BLaER1 (cell line): ENCODE results near the gene ADAMTS2.

ENCODE experiments used
- H3K27ac ChIP-seq: shearing (Covaris generic); formaldehyde crosslinking; 2 replicates; pipeline ENCODE4 v1.8.1; 2022
- H3K27me3 ChIP-seq: shearing (Covaris generic); formaldehyde crosslinking; 2 replicates; pipeline ENCODE4 v1.8.1; 2022
- H3K36me3 ChIP-seq: shearing (Covaris generic); formaldehyde crosslinking; 2 replicates; pipeline ENCODE4 v1.8.1; 2022
- H3K4me1 ChIP-seq: shearing (Covaris generic); formaldehyde crosslinking; 2 replicates; pipeline ENCODE4 v1.8.1; 2022
- H3K4me2 ChIP-seq: shearing (Covaris generic); formaldehyde crosslinking; 2 replicates; pipeline ENCODE4 v1.8.1; 2022
- H3K4me3 ChIP-seq: shearing (Covaris generic); formaldehyde crosslinking; 2 replicates; pipeline ENCODE4 v1.8.1; 2022
- H3K9ac ChIP-seq: shearing (Covaris generic); formaldehyde crosslinking; 2 replicates; pipeline ENCODE4 v1.8.1; 2022
- H3K9me3 ChIP-seq: shearing (Covaris generic); formaldehyde crosslinking; 2 replicates; pipeline ENCODE4 v1.8.1; 2022
- H4K20me1 ChIP-seq: shearing (Covaris generic); formaldehyde crosslinking; 2 replicates; pipeline ENCODE4 v1.8.1; 2022
- Cebpa-rat ChIP-seq: shearing (Covaris generic); IDR thresholded peaks from 2 replicates; pipeline ENCODE4 v1.8.1; 2022

Gene ADAMTS2

DNA sequence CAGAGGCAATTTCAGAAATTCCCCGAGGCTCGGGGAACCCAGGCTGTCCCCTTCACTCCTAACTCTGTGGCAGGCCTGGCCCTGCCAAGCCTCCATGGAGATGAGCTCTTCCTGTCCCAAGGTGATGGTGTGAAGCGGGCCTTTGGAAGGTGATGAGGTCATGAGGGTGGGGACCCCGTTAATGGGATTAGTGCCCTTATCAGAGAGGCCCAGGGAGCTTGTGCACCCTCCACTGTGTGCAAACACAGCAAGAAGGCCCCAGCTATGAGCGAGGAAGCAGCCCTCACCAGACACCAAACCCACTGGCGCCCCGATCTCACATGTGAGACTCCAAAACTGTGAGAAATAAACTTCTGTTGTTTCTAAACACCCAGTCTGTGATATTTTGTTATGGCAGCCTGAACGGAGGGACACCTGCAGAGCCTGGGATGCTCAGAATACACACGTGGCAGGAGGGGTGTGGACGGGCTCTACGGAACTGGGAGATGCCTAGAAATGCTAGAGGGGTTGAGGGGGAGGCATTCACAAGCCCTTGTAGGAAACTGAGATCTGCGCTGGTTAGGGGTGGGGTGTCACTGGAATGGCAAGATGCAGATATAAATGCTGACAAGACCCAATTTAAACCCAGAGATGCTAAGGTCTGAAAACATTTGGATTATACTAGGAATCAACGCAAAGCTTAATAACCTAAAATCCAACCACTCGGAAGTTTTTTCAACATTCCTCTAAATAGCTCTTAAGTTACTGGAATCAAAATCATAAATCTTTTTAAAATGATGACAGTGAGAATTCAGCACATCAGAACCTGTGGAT is 46.9 kb downstream of the ADAMTS2 start:
- TF ChIP-seq Cebpa-rat: no peak
- Histone ChIP-seq H3K4me1 (peaks cover 18% of the 10 kb centered on the region), H3K9ac (no peak overlapping the region), H3K9me3 (0 out of 2 replicates have a peak, but pooled peaks cover 1% of the 10 kb centered on the region), H3K27me3 (no peaks in the 10 kb centered on the region), H3K36me3 (no peaks in the 10 kb centered on the region), H3K27ac (no peak overlapping the region), H3K4me2 (no peak overlapping the region), H4K20me1 (no peaks in the 10 kb centered on the region), H3K4me3 (no peak overlapping the region)

DNA sequence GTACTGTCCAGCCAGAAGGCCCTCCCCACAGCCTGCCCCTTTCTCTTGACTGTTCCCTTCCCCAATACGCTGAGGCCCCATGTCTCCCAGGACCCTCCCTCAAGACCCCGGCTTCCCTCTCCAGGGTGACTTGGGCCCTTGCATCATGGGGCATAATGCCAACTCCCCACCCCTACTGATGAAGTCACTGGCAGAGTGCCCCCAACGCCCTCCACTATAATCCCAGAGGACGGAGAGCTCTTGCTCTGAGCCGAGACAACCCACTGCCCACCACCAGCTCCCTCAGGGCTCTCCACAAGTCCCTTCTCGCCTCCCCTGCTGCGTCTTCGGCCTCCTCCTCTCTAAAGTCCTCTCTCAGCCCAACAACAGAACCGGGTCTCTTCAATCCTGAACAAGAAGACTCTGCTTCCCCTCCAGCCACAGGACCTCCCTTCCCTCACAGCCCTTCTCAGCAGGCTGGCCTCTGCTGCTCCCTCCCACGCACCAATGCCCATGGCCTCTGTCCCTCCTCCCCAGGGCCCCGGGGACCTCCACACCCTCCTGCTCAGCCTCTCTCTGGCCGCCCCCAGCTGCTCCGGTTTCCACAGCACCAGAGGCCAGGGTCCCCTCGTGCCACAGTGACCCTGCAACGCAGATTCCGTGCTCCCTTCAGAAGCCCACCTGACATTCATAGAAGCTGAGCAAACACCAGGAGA is 47.6 kb downstream of the ADAMTS2 start:
- Histone ChIP-seq H3K4me3 (no peak overlapping the region), H4K20me1 (no peaks in the 10 kb centered on the region), H3K27me3 (no peaks in the 10 kb centered on the region), H3K4me2 (no peak overlapping the region), H3K27ac (no peak overlapping the region), H3K9ac (no peak overlapping the region), H3K4me1 (peaks cover 17% of the 10 kb centered on the region), H3K36me3 (no peaks in the 10 kb centered on the region), H3K9me3 (no peaks in the 10 kb centered on the region)
- TF ChIP-seq Cebpa-rat: no peak

DNA sequence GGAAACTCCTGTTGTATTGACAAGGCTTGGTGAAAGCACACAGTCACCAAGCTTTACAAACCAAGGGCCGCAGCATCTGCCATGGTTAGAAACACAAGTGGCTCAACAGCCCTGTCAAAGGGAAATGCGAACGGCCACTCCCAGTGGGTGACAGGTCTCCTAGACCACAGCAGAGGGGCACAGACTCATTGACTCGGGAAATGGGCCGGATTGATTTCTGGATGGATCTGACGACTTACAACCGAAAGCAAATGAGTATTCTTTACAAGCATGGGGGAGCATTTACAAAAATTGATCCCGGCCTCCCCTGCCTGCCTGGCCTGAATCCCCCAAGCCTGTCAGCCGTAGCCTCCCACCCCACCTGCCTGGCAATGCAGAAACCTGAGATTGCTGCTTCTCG is 48.2 kb downstream of the ADAMTS2 start:
- H3K27me3 ChIP-seq: no peaks in the 10 kb centered on the region
- no peak overlapping the region for H3K27ac ChIP-seq
- no peak overlapping the region for H3K4me3 ChIP-seq
- H3K36me3 ChIP-seq: no peaks in the 10 kb centered on the region
- H4K20me1 ChIP-seq: no peaks in the 10 kb centered on the region
- no peak for TF ChIP-seq Cebpa-rat
- H3K4me1 ChIP-seq: peaks cover 11% of the 10 kb centered on the region
- H3K9ac ChIP-seq: no peak overlapping the region
- no peak overlapping the region for H3K4me2 ChIP-seq
- no peaks in the 10 kb centered on the region for H3K9me3 ChIP-seq

DNA sequence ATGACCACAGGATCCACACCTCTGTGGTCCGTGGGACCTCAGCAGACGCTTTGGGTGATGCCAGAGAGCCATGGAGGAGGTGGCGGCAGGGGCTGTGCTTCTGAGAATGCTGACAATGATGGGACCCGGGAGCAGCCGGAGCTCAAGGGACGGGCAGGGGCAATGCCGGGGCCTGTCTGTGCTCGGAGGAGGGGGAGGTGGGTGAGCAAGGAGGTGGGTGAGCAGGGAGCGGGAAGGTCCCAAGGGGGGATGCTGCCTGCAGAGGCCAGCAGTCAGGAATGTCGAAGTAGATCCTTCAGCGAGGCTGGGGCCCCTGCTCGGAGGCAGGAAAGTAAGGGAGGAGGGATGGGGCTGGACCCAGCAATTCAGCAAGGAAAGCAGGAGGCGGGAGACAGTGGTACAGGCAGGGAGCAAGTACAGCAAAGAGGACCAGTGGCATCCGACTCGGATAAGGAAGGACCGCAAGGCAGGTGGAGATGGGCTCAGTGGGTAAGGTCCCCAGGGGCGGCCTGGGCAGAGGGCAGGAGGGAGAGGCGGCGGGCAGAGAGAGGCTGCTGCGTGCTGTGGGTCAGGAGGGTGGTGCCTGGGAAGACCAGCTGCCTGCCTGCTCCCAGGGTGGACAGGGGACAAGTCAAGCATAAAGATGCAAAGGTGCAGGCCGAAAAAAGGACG is 49.0 kb downstream of the ADAMTS2 start:
- Histone ChIP-seq H4K20me1 (no peaks in the 10 kb centered on the region), H3K36me3 (no peaks in the 10 kb centered on the region), H3K9ac (no peak overlapping the region), H3K27me3 (no peaks in the 10 kb centered on the region), H3K4me2 (no peak overlapping the region), H3K4me3 (no peak overlapping the region), H3K4me1 (peaks cover 6% of the 10 kb centered on the region; the same call in 1 of the 2 replicates), H3K27ac (no peak overlapping the region), H3K9me3 (no peaks in the 10 kb centered on the region)
- TF ChIP-seq Cebpa-rat: no peak

DNA sequence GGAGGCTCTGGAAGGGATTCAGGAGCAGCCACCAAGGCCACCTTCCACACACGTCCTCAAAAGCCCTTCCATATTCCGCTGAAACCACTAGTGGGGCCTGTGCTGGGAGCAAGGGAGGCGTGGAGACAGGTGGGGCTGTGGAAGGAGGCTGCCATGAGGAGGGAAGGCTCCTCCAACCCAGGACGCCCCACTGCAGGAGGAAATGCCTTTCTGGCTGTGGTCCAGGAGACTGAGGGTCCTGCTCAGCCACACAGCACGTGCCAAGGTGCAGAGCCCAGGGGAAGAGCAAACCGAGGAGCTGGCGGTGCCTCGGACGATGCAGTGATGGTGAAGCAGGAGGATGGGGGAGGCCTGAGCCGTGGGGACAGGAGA is 49.5 kb downstream of the ADAMTS2 start:
- Histone ChIP-seq H3K9me3 (no peaks in the 10 kb centered on the region), H3K4me1 (peaks cover 8% of the 10 kb centered on the region; the same call in 1 of the 2 replicates), H3K27ac (no peak overlapping the region), H3K4me2 (no peak overlapping the region), H4K20me1 (no peaks in the 10 kb centered on the region), H3K27me3 (no peaks in the 10 kb centered on the region), H3K4me3 (no peak overlapping the region), H3K36me3 (no peaks in the 10 kb centered on the region), H3K9ac (no peak overlapping the region)
- no peak for TF ChIP-seq Cebpa-rat

DNA sequence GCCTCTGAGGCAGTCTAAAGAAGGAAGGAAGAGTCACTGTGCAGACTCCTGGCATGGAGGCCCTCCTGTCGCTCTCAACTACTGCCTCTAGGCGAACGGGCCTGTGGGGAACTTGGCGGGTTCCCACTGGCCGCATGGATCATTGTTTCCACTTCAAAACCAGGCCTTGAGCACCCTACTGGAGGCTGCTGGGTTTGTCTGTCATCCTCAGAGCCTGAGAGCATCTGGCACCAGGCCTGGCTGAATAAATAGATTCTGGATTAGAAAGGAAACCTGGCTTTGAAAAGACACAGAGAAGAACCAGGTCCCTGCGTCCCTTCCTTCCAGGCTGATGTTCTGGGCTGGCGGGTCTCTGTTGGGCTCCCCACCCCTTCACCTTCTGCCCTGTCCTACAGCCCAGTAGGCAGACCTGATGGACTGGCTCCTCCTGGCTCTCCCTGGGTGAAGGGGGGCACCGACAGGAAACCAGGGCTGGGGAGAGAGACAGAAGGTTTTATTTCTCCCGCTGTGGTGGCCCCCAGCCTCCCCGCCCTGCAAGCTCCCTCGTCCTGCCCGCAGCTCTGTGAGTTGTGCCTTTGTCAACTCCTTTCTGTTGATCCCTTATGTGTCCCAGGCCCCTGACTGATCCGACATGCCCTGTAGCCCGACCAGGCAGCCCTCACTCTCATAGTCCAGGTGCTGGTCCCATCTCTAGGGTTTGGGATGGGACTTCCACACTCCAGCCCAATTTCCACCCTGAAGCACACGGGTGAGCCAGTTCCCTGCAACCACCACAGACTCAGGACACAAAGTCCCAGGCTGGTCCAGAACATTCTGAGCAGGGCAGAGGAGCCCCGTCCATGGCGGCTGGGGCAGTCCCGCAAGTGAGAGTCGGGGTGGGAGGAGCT is 50.1 kb downstream of the ADAMTS2 start:
- H3K27me3 ChIP-seq: no peaks in the 10 kb centered on the region
- H3K27ac ChIP-seq: no peak overlapping the region
- no peak for TF ChIP-seq Cebpa-rat
- H3K4me1 ChIP-seq: peaks cover 14% of the 10 kb centered on the region
- H3K36me3 ChIP-seq: no peaks in the 10 kb centered on the region
- no peaks in the 10 kb centered on the region for H3K9me3 ChIP-seq
- no peaks in the 10 kb centered on the region for H4K20me1 ChIP-seq
- no peak overlapping the region for H3K4me2 ChIP-seq
- no peak overlapping the region for H3K9ac ChIP-seq
- H3K4me3 ChIP-seq: no peak overlapping the region

DNA sequence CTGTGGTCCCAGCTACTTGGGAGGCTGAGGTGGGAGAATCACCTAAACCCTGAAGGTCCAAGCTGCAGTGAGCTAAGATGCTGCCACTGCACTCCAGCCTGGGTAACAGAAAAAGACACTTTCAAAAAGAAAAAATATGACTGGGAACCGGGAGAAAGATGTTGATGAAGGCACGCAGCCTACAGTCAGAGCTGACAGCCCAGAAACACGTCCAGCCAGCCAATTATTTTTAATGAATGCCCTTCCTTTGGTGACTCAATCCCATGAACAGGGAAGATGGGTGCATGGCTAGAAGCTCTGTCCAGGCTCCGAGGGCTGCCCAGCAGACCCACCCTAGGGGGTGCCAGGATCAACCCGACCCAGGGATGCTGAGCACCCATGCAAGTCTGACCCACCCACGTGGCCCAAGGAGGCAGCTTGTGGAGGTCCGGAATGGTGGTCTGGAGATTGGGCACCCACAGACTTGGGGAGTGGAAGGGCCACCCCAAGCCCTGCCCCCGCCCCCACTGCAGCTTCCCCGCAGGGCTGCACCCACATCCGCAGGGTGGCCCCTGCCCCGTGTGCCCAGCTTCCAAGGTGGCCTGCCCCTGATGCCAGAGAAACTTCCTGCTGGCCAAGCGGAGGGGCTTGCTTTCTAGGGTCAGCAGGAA is 51.0 kb downstream of the ADAMTS2 start:
- H3K9ac ChIP-seq: no peak overlapping the region
- no peak overlapping the region for H3K4me2 ChIP-seq
- no peak overlapping the region for H3K27ac ChIP-seq
- no peak for TF ChIP-seq Cebpa-rat
- no peaks in the 10 kb centered on the region for H3K27me3 ChIP-seq
- H3K9me3 ChIP-seq: no peaks in the 10 kb centered on the region
- H3K36me3 ChIP-seq: no peaks in the 10 kb centered on the region
- H4K20me1 ChIP-seq: no peaks in the 10 kb centered on the region
- peaks cover 23% of the 10 kb centered on the region for H3K4me1 ChIP-seq
- no peak overlapping the region for H3K4me3 ChIP-seq

DNA sequence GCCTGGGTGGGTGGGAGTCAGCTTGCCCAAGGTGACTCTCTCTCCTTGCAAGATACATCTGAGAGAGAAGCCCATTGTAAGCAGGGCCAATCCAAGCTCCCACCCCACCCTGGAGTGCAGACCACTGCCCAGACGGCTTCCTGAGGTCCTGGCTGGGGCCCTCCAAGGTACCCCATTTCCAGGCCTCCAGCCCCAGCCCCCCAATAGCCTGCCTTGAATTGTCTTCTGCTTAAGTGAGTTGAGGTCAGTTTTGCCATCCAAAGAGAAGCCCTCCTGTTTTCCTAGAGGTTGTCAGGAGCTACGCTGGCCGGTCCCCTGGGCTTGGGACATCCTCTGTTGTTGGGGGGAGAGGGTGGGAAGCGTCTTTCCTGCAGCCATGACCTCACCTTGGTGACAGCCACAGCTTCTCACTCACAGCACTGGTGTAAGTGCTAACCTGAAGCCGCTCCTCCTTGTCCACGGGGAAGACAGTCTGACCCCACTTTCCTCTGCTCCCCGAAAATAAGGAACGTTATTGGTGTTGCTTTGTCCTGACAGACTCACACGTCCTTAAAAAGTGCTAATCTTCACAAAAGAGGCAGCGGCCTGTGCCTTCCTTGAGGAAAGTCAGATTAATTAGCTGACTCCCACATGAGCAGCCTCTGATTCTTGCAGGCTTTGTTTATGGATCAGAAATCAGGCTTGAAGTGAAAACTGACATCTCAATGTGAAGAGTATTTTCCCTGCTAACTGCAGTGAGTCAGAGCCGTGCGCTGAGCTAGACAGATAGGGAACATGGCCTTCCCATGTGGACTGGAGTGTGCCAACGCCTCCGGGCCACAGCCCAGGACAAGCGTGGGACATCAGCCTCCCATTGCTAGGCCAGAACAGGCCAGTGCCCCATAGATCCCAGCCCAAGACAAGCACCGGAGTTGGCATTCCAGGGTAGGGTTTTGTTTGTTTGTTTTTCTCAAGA is 52.3 kb downstream of the ADAMTS2 start:
- H3K4me3 ChIP-seq: no peak overlapping the region
- H3K27ac ChIP-seq: no peak overlapping the region
- H4K20me1 ChIP-seq: peaks cover 3% of the 10 kb centered on the region; the same call in 1 of the 2 replicates
- no peaks in the 10 kb centered on the region for H3K27me3 ChIP-seq
- no peak overlapping the region for H3K4me2 ChIP-seq
- no peak for TF ChIP-seq Cebpa-rat
- no peaks in the 10 kb centered on the region for H3K36me3 ChIP-seq
- no peaks in the 10 kb centered on the region for H3K9me3 ChIP-seq
- H3K9ac ChIP-seq: no peak overlapping the region
- peaks cover 36% of the 10 kb centered on the region for H3K4me1 ChIP-seq
